GM19463 (cell line): ENCODE data around the gene PRRX1.

Experiments
- ATAC-seq: cut with Tn5 transposase; IDR thresholded peaks from one replicate; pipeline ENCODE4 v1.9.1; 2021; ENCODE audit warnings: mild to moderate bottlenecking, moderate library complexity; ENCODE audit not compliant: unreplicated experiment

The PRRX1 gene

DNA sequence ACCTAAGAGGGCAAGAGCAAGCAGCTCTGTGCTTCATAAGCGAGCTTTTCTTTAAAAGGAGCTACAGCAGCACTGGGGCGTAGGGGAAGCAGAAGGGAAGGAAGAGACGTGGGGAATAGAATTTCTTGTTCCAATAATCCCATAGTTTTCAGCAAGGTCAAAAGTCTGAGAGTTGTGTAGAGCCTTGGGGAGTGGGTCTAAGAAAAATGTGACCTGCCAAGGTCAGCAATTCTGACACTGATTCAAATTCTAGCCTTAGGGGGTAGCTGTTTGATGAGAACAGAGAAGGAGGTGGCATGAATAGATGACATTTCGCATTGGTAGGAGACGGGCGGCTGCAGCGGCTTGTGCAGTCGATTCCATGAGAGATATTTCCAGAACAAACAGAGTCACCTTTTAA lies 22.4 kb downstream of the PRRX1 start:
- ATAC-seq, result no peak

- ATAC-seq, result no peak
Observed at GRCh38 chr1:170687621-170688020, 23.7 kb downstream of the PRRX1 start.

DNA sequence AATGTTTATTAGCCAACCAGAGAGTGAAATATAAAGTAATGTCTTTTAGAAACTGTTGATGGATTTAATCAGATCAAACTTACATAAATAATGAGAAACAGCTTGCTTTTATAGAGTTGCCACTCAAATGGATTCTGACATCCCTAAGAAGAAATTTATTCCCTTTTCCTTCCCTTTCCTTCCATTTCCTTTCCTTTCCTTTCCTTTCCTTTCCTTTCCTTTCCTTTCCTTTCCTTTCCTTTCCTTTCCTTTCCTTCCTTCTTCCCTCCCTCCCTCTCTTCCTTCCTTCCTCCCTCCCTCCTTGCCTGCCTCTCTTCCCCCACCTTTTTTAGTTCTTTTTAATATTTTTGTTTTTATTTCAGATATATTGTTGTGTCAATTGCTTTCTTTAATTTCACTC lies 27.3 kb downstream of the PRRX1 start:
- ATAC-seq, result no peak

- ATAC-seq, result no peak
Observed at GRCh38 chr1:170692866-170693575, 29.1 kb downstream of the PRRX1 start.

- no peak for ATAC-seq
Observed at GRCh38 chr1:170694172-170694926, 30.4 kb downstream of the PRRX1 start.

GRCh38 chr1:170695955-170696590 lies 32.1 kb downstream of the PRRX1 start:
- ATAC-seq, result no peak

DNA sequence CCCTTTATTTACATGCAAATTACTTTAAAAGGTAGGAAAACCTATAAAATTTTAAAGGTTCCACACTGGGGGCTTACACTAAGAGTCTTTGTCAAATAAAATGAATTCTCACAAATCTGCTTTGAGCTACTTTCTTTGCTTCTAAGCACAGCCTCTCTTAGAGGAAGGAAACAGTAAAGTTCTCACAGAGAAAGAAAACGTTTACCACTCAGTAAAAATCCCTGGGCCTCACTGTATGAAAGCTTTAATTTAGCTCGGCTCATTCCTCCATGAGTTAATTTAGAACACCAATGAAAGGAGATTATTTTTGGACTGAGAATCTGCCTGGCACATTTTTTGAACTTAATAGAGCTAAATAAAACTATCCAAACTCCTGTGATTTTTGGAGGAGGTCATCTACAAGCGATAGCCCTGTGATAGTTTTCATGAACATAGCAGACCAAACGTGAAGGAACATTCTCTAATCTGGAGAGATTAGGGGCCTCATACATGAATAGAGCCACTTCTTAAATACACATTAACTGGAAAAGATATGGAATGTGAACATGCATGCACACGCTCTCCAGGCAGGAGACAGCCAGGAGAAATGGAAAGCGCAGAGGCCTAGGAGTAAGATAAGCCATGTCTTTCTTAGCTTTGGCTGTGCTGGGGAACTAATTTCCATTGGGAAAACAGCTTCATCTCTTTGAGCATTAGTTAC lies 32.8 kb downstream of the PRRX1 start:
- ATAC-seq, result no peak

DNA sequence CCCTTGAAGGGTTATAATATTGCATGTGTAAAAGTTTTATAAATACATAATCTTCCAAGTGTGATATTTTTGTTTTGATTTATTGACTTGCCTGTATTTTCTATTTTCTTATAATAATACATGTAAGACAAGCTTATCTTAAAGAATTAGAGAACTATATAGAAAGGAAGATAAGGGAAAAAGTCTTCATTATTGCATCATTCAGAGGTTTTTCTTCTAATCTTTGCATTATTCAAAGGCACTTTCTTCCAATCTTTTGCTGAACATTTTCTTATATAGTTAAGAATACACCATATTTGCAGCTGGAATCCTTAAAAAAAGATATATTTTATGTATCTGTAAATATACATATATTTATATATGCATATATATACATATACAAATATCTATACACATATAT lies 33.4 kb downstream of the PRRX1 start:
- no peak for ATAC-seq

DNA sequence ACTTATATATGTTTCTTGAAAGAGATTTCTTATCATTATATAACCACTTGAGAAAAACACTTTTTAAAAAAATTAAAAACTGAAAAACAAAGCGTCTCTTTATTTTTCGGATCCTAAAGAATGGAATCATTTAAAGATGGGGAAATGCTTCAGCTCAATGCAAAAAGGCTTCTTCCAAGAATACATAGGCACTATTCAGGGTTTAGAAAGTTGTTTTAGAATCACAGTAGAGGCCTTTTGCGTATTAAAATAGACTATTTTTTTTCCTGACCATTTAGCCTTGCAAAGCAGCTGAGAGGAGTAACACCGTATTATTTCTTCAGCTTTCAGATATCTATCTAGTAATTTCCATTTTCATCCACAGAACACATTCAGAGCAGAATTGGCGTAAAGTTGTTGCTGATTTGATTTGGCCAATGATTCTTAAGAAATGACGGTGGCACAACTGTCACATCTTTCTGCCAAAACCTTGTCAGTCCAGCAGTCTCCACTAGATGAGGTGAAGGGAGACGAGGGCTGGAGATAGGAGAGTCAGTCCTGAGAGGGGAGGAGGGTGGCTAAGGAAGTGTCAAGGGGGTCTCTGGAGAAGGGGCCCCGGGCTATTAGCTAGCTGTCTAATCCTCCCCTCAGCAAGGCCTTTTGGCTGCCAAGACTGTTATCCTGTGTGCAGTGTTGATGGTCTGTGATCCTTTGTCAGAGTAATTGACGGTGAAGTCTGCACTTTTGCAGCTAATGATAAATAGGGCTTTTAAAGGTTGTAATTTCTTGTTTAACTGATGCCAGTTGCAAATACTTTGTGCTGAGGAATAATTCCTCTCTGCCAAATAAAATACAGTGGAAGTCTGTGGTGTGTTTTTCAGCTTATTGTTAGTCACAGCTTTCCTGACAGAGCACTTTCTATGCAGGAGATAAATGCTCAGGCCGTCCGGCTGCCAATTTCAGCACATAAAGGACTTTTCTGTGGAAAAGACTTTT lies 34.7 kb downstream of the PRRX1 start:
- no peak for ATAC-seq

GRCh38 chr1:170699696-170700095 lies 35.8 kb downstream of the PRRX1 start:
- no peak for ATAC-seq

DNA sequence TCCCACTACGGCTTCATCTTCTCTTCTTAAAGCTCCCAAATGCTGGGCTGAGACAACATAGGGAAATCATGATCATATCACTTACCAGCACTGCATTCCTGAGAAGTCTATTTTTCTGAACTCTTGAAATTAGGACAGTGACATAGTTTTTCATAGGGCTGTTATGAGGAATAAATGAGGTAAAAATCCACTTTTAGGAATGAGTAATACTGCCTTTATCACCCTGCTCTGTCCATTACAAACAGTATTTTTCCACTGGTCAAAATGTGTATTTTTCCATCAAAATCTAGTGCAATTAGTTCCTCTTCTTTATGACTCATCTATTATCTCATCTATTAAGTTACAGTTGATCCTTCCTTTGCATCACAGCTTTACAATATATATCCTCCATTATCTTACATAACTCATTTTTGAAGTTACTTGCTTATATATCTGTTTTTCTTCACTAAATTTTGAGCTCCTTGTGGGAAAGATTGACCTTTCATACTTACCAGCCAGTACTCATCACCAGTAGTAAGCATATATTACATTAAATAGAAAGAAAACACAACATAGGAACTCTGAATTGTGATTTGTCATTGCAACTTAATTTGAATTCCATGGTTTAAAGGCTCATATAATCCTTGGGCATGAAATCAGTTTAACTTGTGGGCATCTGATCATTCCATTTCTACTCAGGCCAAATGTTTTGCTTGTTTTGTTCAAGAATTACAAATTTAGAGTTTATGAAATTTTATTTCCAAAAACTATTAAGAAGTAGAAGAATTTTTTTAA lies 37.1 kb downstream of the PRRX1 start:
- ATAC-seq, result no peak

GRCh38 chr1:170701962-170702361 lies 38.0 kb downstream of the PRRX1 start:
- no peak for ATAC-seq

GRCh38 chr1:170703591-170703990 lies 39.7 kb downstream of the PRRX1 start:
- ATAC-seq, result no peak

DNA sequence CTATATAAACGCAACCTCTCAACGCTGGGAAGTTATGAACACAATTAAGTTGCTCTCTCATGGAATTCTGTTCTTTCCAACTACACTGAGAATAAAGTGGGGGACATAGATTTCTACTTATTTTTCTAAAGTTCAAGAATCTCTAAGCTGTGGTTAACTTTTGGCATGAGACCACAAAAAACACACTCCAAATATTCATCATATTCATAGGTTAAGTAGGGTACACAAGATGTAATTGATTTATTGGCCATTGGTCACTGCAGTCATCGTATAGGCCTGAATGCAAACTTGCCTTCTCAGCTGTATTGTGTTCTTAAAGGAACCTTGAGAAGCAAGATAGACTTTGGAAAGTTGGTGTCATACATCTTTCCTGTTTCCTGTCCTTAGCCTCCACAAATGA lies 40.3 kb downstream of the PRRX1 start:
- no peak for ATAC-seq

GRCh38 chr1:170705981-170706380 lies 42.0 kb downstream of the PRRX1 start:
- ATAC-seq, result no peak

DNA sequence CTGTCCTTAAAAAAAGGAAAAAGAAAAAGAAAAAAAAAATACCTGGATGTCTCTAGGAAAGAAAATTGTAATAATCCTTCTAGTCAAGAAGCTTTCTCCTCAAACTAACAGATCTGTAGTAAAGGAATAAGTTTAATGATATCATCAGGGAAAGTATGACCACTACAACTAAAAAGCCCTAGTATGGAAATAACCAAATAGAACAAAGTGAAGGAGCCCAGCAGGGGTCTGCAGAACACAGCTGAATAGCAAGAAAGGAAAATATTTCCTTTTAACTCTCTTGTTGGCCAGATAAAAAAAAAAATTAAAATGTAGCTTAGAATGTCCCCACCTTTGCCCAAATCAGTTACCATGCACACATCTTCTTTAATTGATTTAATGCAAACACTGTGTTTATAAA lies 43.2 kb downstream of the PRRX1 start:
- no peak for ATAC-seq

DNA sequence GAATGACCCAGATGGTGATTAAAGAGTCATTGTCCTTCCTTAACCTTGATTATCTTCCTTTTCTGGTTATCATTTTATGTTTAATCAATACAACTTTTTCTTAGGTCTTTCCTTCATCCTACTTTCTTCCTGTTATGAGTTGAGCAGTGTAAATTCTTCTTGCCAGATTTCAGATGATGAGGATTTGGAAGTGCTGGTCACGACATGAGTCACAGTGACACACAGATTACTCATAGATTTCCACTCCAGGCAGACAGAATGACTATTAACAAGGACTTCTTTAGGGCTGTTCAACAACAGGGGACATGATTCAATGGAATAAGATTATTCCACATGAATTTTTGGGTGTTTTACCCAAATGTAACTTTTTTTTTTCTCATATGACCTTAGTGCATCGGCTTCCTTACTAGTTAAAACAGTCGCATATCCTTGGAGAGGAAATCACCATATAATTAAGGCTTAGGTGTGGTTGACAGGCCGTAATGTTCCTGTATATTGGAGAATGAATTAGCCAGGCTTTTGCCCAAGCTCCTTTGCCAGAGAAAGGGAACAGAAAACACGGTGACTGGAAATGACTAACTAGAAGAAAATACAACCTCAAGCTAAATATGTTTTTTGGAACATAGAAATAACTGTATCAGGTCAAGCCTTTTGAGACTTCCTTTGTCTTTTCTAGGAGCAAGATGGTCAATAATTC lies 44.2 kb downstream of the PRRX1 start:
- no peak for ATAC-seq

DNA sequence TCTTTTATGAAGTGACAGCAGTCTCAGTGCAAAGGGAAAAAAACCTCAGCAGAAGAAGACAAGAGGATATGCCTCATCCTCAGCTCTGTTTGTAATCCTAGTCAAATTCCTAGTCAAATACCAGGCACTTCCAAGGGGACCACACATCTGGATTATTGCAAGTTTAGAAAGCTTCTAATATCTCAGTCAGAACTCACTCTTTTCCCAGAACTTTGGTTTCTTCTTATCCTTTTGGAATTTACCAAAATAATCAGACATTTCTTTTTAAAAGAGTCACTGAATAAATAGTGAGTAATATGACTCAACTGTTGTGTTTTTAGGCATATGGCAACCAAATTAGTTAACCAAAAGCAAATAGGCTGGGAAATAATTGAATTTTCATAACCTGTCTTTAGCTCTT lies 47.8 kb downstream of the PRRX1 start:
- ATAC-seq, result no peak

- no peak for ATAC-seq
Observed at GRCh38 chr1:170714163-170714562, 50.2 kb downstream of the PRRX1 start.
